ENCODE measurements around the gene PDLIM5. TPM values are rescaled to one million over a fixed set of nuclear protein-coding genes. Genes with fewer than 3 reads are reported as not detected.
A peak's percentile ranks its signal among the peaks of the same experiment; 100 is the strongest.
"Not testable (repeated sequence)": the region's sequence is repeated elsewhere in the genome, so short reads cannot be mapped to it uniquely, and the experiment has no call there.

The PDLIM5 gene
- total RNA-seq, 1 experiment from 2014 or later = 38.9 TPM

- Histone ChIP-seq H3K9me3 (replicated peaks) (no peaks in the 10 kb centered on the region), H3K4me1 (no peaks in the 10 kb centered on the region), H3K27ac (no peak overlapping the region), H3K4me3 (no peak overlapping the region), H3K36me3 (no peaks in the 10 kb centered on the region), H3K27me3 (no peaks in the 10 kb centered on the region)
- no peak for DNase-seq
These were observed 161.5 kb downstream of the PDLIM5 start for GRCh38 chr4:94613248-94613647.

GRCh38 chr4:94615451-94615850, 163.7 kb downstream of the PDLIM5 start:
- Histone ChIP-seq H3K27ac (no peak overlapping the region), H3K4me1 (no peaks in the 10 kb centered on the region), H3K36me3 (no peaks in the 10 kb centered on the region), H3K9me3 (replicated peaks) (no peaks in the 10 kb centered on the region), H3K4me3 (no peak overlapping the region), H3K27me3 (no peaks in the 10 kb centered on the region)
- no peak for DNase-seq

DNA sequence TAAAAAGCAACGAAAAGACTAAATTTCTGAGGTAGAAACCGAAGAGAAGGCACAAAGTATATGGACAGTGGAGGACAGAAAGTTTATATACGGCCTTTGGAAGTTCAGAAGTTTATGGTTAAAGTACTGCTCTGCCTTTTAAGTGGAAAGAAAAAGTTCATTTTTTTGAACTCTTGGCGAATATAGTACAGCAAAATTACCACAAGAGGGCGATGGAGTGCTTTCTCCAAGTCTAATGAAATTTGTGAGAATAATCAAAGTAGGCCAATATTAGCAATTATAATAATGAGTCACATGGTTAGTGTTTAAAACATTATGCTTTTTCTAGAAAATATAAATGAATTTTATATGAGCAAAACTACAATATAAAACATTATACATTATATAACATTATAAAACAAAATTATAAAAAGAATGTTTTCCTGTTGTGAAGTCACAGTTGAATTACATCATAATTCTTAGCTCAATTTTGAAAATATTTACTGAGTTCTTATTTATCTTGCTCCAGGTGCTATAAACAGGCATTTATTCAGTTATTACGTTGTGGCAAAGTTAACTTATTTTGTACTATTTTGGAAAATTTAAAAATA, 169.8 kb downstream of the PDLIM5 start:
- peak; percentile 37 to 74 for DNase-seq
- Histone ChIP-seq H3K4me3 (no peak overlapping the region), H3K4me1 (no peaks in the 10 kb centered on the region), H3K27ac (no peak overlapping the region), H3K36me3 (no peaks in the 10 kb centered on the region), H3K9me3 (replicated peaks) (no peaks in the 10 kb centered on the region), H3K27me3 (no peaks in the 10 kb centered on the region)

DNA sequence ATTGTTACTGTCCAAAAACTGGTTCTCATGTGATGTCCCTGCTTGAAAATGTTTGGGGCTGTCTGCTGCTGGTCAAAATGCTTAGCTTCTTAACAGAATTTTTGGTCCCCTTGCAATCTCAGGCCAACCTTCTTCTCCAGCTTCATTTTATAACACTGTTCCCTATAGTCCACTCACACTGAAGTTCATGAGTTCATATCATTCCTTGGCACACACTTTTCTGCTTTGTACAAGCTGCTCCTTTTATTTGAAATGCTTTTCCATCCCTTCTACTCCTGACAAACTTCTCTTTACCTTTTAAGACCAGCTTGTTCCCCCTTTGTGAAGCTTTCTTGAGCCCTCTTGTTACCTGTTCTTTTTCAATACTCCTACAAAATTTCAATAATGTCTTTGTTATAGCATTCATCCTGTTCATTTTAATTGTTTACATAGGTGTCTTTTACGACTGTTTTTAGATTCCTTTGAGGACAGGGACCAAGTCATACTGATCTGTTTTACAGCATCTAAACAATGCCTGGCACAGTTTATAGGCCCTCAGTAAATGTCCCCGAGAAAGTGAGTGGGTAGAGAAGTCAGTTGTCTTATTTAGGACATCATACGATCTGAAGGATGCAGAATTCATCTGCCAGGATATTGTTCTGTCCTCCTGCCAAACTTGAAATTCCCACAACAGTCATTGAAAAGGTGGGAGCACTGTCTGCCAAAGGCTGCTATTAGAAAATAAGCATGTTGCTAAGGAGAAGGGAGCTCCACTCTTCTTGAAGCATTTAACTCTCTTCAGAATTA, 171.6 kb downstream of the PDLIM5 start:
- no peak overlapping the region for H3K27ac ChIP-seq
- no peak for DNase-seq
- H3K36me3 ChIP-seq = no peaks in the 10 kb centered on the region
- H3K4me3 ChIP-seq = no peak overlapping the region
- no peaks in the 10 kb centered on the region for H3K27me3 ChIP-seq
- no peaks in the 10 kb centered on the region for H3K4me1 ChIP-seq
- no peaks in the 10 kb centered on the region for H3K9me3 ChIP-seq (replicated peaks)

DNA sequence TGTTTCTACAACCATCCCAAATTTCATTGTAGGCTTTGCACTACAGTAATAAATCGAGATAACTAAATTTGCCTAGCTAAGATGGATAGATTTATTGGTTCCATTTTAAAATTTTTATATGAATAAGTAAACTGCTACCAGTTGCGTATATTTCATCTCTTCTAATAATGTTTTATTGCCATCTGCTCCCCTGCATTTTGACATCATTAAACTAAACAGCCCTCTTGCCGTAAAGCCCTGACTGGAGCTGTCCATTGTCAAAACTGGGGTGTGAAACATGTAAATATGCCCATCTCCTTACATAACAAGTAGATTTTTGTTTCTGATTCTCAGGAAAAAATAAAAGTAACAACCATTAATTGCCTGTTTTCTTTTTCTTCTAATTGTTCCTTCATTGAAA, 175.2 kb downstream of the PDLIM5 start:
- no peaks in the 10 kb centered on the region for H3K4me1 ChIP-seq
- no peaks in the 10 kb centered on the region for H3K27me3 ChIP-seq
- no peak overlapping the region for H3K27ac ChIP-seq
- no peaks in the 10 kb centered on the region for H3K36me3 ChIP-seq
- no peak for DNase-seq
- no peaks in the 10 kb centered on the region for H3K9me3 ChIP-seq (replicated peaks)
- H3K4me3 ChIP-seq = no peak overlapping the region

DNA sequence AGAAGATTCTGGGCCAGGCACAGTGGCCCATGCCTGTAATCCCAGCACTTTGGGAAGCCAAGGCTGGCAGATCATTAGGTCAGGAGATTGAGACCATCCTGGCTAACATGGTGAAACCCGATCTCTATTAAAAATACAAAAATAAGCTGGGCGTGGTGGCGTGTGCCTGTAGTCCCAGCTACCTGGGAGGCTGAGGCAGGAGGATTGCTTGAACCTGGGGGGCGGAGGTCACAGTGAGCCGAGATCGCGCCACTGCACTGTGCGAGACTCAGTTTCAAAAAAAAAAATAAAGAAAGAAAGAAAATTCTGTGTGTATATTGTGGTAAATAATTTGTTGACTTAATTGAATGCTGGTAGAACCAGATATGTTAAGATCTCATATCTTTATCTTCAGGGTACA, 177.3 kb downstream of the PDLIM5 start:
- not testable (repeated sequence) for H3K4me1 ChIP-seq; DNase-seq; H3K27ac ChIP-seq; H3K36me3 ChIP-seq; H3K27me3 ChIP-seq; H3K9me3 ChIP-seq (replicated peaks); H3K4me3 ChIP-seq

- Histone ChIP-seq H3K4me3 (no peak overlapping the region), H3K36me3 (no peaks in the 10 kb centered on the region), H3K4me1 (no peaks in the 10 kb centered on the region), H3K9me3 (replicated peaks) (no peaks in the 10 kb centered on the region), H3K27ac (no peak overlapping the region), H3K27me3 (no peaks in the 10 kb centered on the region)
- no peak for DNase-seq
These were observed 178.1 kb downstream of the PDLIM5 start for GRCh38 chr4:94629837-94630236.

GRCh38 chr4:94634271-94634670, 182.5 kb downstream of the PDLIM5 start:
- no peak overlapping the region for H3K27ac ChIP-seq
- H3K36me3 ChIP-seq = no peaks in the 10 kb centered on the region
- DNase-seq = no peak
- H3K4me3 ChIP-seq = no peak overlapping the region
- H3K27me3 ChIP-seq = no peaks in the 10 kb centered on the region
- H3K9me3 ChIP-seq (replicated peaks) = no peaks in the 10 kb centered on the region
- H3K4me1 ChIP-seq = no peaks in the 10 kb centered on the region

GRCh38 chr4:94635177-94635576, 183.4 kb downstream of the PDLIM5 start:
- H3K27ac ChIP-seq = no peak overlapping the region
- H3K4me3 ChIP-seq = no peak overlapping the region
- no peaks in the 10 kb centered on the region for H3K4me1 ChIP-seq
- H3K9me3 ChIP-seq (replicated peaks) = no peaks in the 10 kb centered on the region
- no peak for DNase-seq
- no peaks in the 10 kb centered on the region for H3K36me3 ChIP-seq
- H3K27me3 ChIP-seq = no peaks in the 10 kb centered on the region

DNA sequence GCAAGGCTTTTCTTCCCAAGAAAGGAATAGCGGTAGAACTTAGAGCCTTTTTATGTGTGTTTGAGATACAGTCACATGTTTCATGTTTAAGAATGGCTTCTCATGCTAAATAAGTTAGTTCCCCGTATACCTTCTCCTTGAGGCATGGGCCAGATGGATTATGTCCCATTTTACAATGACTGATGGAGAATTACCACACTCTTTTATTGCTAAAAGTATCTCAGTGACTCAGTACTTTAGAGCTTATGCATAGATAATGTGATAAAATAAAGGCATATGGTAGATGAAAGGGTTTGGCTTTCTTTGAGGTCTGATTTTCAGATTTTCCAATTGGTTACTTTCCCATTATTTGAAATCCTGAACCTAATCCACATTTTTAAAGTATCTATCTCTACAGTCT, 184.3 kb downstream of the PDLIM5 start:
- Histone ChIP-seq H3K4me3 (no peak overlapping the region), H3K27ac (no peak overlapping the region), H3K9me3 (replicated peaks) (no peaks in the 10 kb centered on the region), H3K4me1 (no peaks in the 10 kb centered on the region), H3K36me3 (no peaks in the 10 kb centered on the region), H3K27me3 (no peaks in the 10 kb centered on the region)
- no peak for DNase-seq

- Histone ChIP-seq H3K4me1 (no peaks in the 10 kb centered on the region), H3K9me3 (replicated peaks) (no peaks in the 10 kb centered on the region), H3K4me3 (no peak overlapping the region), H3K36me3 (no peaks in the 10 kb centered on the region), H3K27ac (no peak overlapping the region), H3K27me3 (no peaks in the 10 kb centered on the region)
- no peak for DNase-seq
These were observed 187.6 kb downstream of the PDLIM5 start for GRCh38 chr4:94639298-94639697.

DNA sequence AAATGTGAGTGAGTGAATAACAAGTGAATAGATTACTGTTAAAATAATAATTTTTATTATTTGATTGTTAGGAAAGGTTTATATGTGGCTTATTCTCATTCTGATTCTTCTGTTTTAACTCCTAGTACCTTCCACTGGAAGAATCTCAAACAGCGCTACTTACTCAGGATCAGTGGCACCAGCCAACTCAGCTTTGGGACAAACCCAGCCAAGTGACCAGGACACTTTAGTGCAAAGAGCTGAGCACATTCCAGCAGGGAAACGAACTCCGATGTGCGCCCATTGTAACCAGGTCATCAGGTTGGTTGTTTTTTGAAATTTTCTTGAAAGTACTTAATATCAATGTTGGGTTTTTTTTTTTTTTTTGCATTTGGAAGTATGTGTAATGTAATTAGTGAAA, 188.4 kb downstream of the PDLIM5 start:
- no peak for DNase-seq
- no peak overlapping the region for H3K27ac ChIP-seq
- H3K27me3 ChIP-seq = no peaks in the 10 kb centered on the region
- H3K4me1 ChIP-seq = no peaks in the 10 kb centered on the region
- H3K9me3 ChIP-seq (replicated peaks) = no peaks in the 10 kb centered on the region
- no peaks in the 10 kb centered on the region for H3K36me3 ChIP-seq
- H3K4me3 ChIP-seq = no peak overlapping the region

- no peaks in the 10 kb centered on the region for H3K36me3 ChIP-seq
- H3K9me3 ChIP-seq (replicated peaks) = no peaks in the 10 kb centered on the region
- H3K4me3 ChIP-seq = no peak overlapping the region
- H3K27ac ChIP-seq = no peak overlapping the region
- H3K4me1 ChIP-seq = no peaks in the 10 kb centered on the region
- DNase-seq = no peak
- no peaks in the 10 kb centered on the region for H3K27me3 ChIP-seq
These were observed 190.2 kb downstream of the PDLIM5 start for GRCh38 chr4:94641702-94642560.

- peak in 1 of 2 experiments; percentile 44 for DNase-seq
- H3K27ac ChIP-seq = no peak overlapping the region
- H3K27me3 ChIP-seq = no peaks in the 10 kb centered on the region
- H3K9me3 ChIP-seq (replicated peaks) = no peaks in the 10 kb centered on the region
- H3K36me3 ChIP-seq = no peaks in the 10 kb centered on the region
- H3K4me1 ChIP-seq = no peaks in the 10 kb centered on the region
- H3K4me3 ChIP-seq = no peak overlapping the region
These were observed 190.8 kb downstream of the PDLIM5 start for GRCh38 chr4:94642561-94642866.

DNA sequence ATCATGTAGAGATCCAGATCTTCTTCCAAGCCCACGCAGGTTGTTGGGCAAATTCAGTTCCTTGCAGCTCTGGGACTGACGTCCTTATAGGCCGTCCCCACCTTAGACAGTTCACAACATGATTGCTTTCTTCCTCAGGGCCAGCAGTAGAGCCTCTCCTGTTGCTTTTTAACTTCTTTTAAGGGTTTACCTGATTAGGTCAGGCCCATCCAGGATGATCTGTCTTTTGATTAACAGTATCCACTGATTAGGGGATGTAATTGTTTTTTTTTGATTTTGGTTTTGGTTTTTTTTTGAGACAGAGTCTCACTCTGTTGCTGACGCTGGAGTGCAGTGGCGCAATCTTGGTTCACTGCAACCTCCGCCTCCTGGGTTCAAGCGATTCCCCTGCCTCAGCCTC, 197.0 kb downstream of the PDLIM5 start:
- no peak for DNase-seq
- H3K9me3 ChIP-seq (replicated peaks) = peaks cover 3% of the 10 kb centered on the region; the same call in 1 of the 2 replicates
- no peaks in the 10 kb centered on the region for H3K4me1 ChIP-seq
- no peaks in the 10 kb centered on the region for H3K36me3 ChIP-seq
- H3K27ac ChIP-seq = no peak overlapping the region
- H3K4me3 ChIP-seq = no peak overlapping the region
- H3K27me3 ChIP-seq = no peaks in the 10 kb centered on the region

Measured in SJCRH30 (cell line).